Activated CD8-positive, alpha-beta memory T cell treated with anti-CD3 and anti-CD28 coated beads, Interleukin-2, amount 50 U/mL, for 1 hour (primary cell): ENCODE results near the gene TK2.
"Not testable (repeated sequence)": the region's sequence is repeated elsewhere in the genome, so short reads cannot be mapped to it uniquely, and the experiment has no call there.

Experiments
- DNase-seq: peaks from one replicate; pipeline ENCODE4 v3.0.0-alpha.2; 2020; ENCODE audit errors: extremely low read depth

Gene TK2

GRCh38 chr16:66507731-66508239, 42.1 kb downstream of the TK2 start:
- DNase-seq: no peak

- no peak for DNase-seq
Observed at GRCh38 chr16:66503612-66504011, 46.3 kb downstream of the TK2 start.

- no peak for DNase-seq
Observed at GRCh38 chr16:66503030-66503429, 46.9 kb downstream of the TK2 start.

GRCh38 chr16:66502020-66502913, 47.7 kb downstream of the TK2 start:
- DNase-seq: no peak

GRCh38 chr16:66501563-66501962, 48.4 kb downstream of the TK2 start:
- DNase-seq: not testable (repeated sequence)

GRCh38 chr16:66497921-66498320, 52.0 kb downstream of the TK2 start:
- DNase-seq: not testable (repeated sequence)

GRCh38 chr16:66496226-66496625, 53.7 kb downstream of the TK2 start:
- DNase-seq: not testable (repeated sequence)

GRCh38 chr16:66495440-66495839, 54.5 kb downstream of the TK2 start:
- no peak for DNase-seq

- DNase-seq: no peak
Observed at GRCh38 chr16:66494916-66495315, 55.0 kb downstream of the TK2 start.

- DNase-seq: no peak
Observed at GRCh38 chr16:66493490-66494401, 56.2 kb downstream of the TK2 start.

GRCh38 chr16:66491716-66492064, 58.2 kb downstream of the TK2 start:
- no peak for DNase-seq

GRCh38 chr16:66490774-66491715, 58.9 kb downstream of the TK2 start:
- DNase-seq: no peak

GRCh38 chr16:66489818-66490217, 60.1 kb downstream of the TK2 start:
- no peak for DNase-seq

- DNase-seq: no peak
Observed at GRCh38 chr16:66489385-66489784, 60.5 kb downstream of the TK2 start.

GRCh38 chr16:66488505-66488904, 61.4 kb downstream of the TK2 start:
- DNase-seq: no peak

- DNase-seq: no peak
Observed at GRCh38 chr16:66487580-66488275, 62.2 kb downstream of the TK2 start.

GRCh38 chr16:66486773-66487579, 62.9 kb downstream of the TK2 start:
- no peak for DNase-seq

- DNase-seq: no peak
Observed at GRCh38 chr16:66486199-66486772, 63.6 kb downstream of the TK2 start.

- DNase-seq: no peak
Observed at GRCh38 chr16:66485376-66485775, 64.5 kb downstream of the TK2 start.
